ENCODE results near the gene PDLIM3.

DNA sequence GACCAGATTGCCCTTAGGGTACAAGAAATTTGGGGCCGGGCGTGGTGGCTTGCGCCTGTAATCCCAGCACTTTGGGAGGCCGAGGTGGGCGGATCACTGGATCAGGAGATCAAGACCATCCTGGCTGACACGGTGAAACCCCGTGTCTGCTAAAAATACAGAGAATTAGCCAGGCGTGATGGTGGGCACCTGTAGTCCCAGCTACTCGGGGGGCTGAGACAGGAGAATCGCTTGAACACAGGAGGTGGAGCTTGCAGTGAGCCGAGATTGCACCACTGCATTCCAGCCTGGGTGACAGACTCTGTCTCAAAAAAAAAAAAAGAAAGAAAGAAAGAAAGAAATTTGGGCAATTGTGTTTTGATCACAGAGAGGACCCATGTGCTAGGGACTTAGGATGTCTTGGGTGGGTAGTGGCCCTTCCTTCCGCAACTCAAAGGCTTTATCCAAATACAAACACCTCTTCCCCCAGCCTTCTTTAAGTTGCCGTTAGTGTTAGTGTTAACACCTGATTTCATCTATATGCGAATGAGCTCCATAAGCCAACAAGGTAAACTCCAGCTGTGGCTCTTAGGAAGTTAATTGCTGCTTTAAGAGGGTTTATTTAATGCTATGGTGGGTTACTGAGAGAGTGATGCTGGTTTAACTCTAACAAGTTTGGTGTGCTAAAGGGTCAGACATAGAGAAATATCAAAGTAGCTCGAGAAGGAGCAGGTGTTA is 55.1 kb downstream of the PDLIM3 start:
- no peak for TF ChIP-seq SMC3 (IDR thresholded peaks at IDR 0.05; ENCODE audit: low read depth, low read length)
- no peak for TF ChIP-seq EZH2phosphoT487 (IDR thresholded peaks at IDR 0.05; ENCODE audit: borderline replicate concordance, low read depth)
- TF ChIP-seq CTCF (IDR thresholded peaks at IDR 0.05), result no peak
- TF ChIP-seq REST (IDR thresholded peaks at IDR 0.05; ENCODE audit: low read depth, low read length), result no peak
- TF ChIP-seq ELF1 (IDR thresholded peaks at IDR 0.05), result no peak
- TF ChIP-seq POLR2AphosphoS5 (IDR thresholded peaks at IDR 0.05; ENCODE audit: low read depth, low read length), result no peak
- no peak for TF ChIP-seq CHD2 (IDR thresholded peaks at IDR 0.05; ENCODE audit: low read length, partially characterized antibody)
- no peak for TF ChIP-seq NRF1 (IDR thresholded peaks at IDR 0.05; ENCODE audit: low read depth, low read length)
- TF ChIP-seq, protein P1, sequence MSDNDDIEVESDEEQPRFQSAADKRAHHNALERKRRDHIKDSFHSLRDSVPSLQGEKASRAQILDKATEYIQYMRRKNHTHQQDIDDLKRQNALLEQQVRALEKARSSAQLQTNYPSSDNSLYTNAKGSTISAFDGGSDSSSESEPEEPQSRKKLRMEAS (IDR thresholded peaks at IDR 0.05; ENCODE audit: low read depth), result no peak
- no peak for TF ChIP-seq RFX5 (IDR thresholded peaks at IDR 0.05; ENCODE audit: low read length)
- TF ChIP-seq, protein P2, sequence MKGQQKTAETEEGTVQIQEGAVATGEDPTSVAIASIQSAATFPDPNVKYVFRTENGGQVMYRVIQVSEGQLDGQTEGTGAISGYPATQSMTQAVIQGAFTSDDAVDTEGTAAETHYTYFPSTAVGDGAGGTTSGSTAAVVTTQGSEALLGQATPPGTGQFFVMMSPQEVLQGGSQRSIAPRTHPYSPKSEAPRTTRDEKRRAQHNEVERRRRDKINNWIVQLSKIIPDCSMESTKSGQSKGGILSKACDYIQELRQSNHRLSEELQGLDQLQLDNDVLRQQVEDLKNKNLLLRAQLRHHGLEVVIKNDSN (IDR thresholded peaks at IDR 0.05; ENCODE audit: borderline replicate concordance, low read depth), result no peak
